Mammary epithelial cell (primary cell): ENCODE data around the gene ZNF736.

Experiments
- CTCF ChIP-seq, 2 donors: IDR thresholded peaks in 1 of 2; conservative IDR thresholded peaks in 1 of 2; 2 replicates each; pipeline ENCODE4 v1.5.1; 2011 to 2012; ENCODE audit warnings: inconsistent platforms in 2 of 2, low read length in 2 of 2, mild to moderate bottlenecking in 2 of 2, control low read depth in 1 of 2, low read depth in 1 of 2; ENCODE audit not compliant: insufficient read depth in 1 of 2; ENCODE audit errors: extremely low read depth in 1 of 2
- EZH2 ChIP-seq: IDR thresholded peaks from 2 replicates; pipeline ENCODE4 v1.6.1; 2012; ENCODE audit warnings: low read length, inconsistent platforms, borderline replicate concordance

DNA sequence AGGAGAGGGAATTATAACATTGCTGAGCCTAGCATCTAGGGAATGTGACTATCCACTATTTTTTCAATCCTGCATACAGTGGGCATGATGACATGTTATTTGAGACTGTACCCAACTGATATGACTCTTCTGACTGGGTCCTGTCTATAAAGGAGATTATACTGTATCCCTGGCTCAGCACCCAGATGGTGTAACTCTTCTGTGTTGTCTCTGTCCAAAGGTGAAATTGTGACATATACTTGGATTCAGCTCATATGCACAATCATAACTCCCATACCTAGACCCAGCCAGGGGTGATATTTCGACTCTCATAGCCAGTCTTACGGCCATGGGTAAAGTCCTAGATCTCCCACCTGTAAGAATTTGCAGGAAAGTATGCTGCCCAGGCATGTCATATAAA, 59.3 kb downstream of the ZNF736 start:
- TF ChIP-seq CTCF (conservative IDR thresholded peaks at IDR 0.05 in 1 of 2, IDR thresholded peaks at IDR 0.05 in 1 of 2; ENCODE audit: extremely low read depth in 1 of 2, insufficient read depth in 1 of 2, low read depth in 1 of 2, low read length in 2 of 2) (no peak), EZH2 (no peak)
